ENCODE results near the gene UBE2Q2.
"Not testable (repeated sequence)": the region's sequence is repeated elsewhere in the genome, so short reads cannot be mapped to it uniquely, and the experiment has no call there.

The UBE2Q2 gene

GRCh38 chr15:75842722-75843677 is at the start of gene UBE2Q2:
UBE2Q2 (plus strand) TSS chr15:75843447; CDS start chr15:75843667, 220 bp downstream.
- peak; percentile 71 for DNase-seq (ENCODE audit: low spot score)

- DNase-seq (ENCODE audit: low spot score): no peak
Measured at GRCh38 chr15:75796321-75796720, 46.9 kb upstream of the UBE2Q2 start.

- DNase-seq (ENCODE audit: low spot score): not testable (repeated sequence)
Measured at GRCh38 chr15:75797146-75797545, 46.1 kb upstream of the UBE2Q2 start.

GRCh38 chr15:75799190-75799589 is 44.1 kb upstream of the UBE2Q2 start:
- no peak for DNase-seq (ENCODE audit: low spot score)

- not testable (repeated sequence) for DNase-seq (ENCODE audit: low spot score)
Measured at GRCh38 chr15:75800409-75800808, 42.8 kb upstream of the UBE2Q2 start.

- DNase-seq (ENCODE audit: low spot score): peak; percentile 85
Measured at GRCh38 chr15:75801859-75802593, 41.2 kb upstream of the UBE2Q2 start.

GRCh38 chr15:75807486-75807885 is 35.8 kb upstream of the UBE2Q2 start:
- DNase-seq (ENCODE audit: low spot score): not testable (repeated sequence)

GRCh38 chr15:75808009-75808408 is 35.2 kb upstream of the UBE2Q2 start:
- DNase-seq (ENCODE audit: low spot score): not testable (repeated sequence)

- no peak for DNase-seq (ENCODE audit: low spot score)
Measured at GRCh38 chr15:75808563-75808962, 34.7 kb upstream of the UBE2Q2 start.

GRCh38 chr15:75809986-75810750 is 33.1 kb upstream of the UBE2Q2 start:
- no peak for DNase-seq (ENCODE audit: low spot score)

- DNase-seq (ENCODE audit: low spot score): no peak
Measured at GRCh38 chr15:75810874-75811498, 32.3 kb upstream of the UBE2Q2 start.

- DNase-seq (ENCODE audit: low spot score): peak; percentile 27
Measured at GRCh38 chr15:75811626-75812025, 31.6 kb upstream of the UBE2Q2 start.

GRCh38 chr15:75814794-75815193 is 28.5 kb upstream of the UBE2Q2 start:
- DNase-seq (ENCODE audit: low spot score): no peak

GRCh38 chr15:75815811-75816719 is 27.2 kb upstream of the UBE2Q2 start:
- peak; percentile 66 for DNase-seq (ENCODE audit: low spot score)

GRCh38 chr15:75817138-75817935 is 25.9 kb upstream of the UBE2Q2 start:
- DNase-seq (ENCODE audit: low spot score): no peak

GRCh38 chr15:75820206-75820605 is 23.0 kb upstream of the UBE2Q2 start:
- no peak for DNase-seq (ENCODE audit: low spot score)

GRCh38 chr15:75821786-75822345 is 21.4 kb upstream of the UBE2Q2 start:
- DNase-seq (ENCODE audit: low spot score): no peak

- DNase-seq (ENCODE audit: low spot score): no peak
Measured at GRCh38 chr15:75822685-75823278, 20.5 kb upstream of the UBE2Q2 start.
